Left hindlimb (tissue), 1 donor: Measurements from ENCODE around the gene ACY1.
A peak's percentile ranks its signal among the peaks of the same experiment; 100 is the strongest.

Experiments
- DNase-seq: peaks from one replicate; pipeline ENCODE4 v3.0.0-alpha.2; 2018

ACY1 gene

DNA sequence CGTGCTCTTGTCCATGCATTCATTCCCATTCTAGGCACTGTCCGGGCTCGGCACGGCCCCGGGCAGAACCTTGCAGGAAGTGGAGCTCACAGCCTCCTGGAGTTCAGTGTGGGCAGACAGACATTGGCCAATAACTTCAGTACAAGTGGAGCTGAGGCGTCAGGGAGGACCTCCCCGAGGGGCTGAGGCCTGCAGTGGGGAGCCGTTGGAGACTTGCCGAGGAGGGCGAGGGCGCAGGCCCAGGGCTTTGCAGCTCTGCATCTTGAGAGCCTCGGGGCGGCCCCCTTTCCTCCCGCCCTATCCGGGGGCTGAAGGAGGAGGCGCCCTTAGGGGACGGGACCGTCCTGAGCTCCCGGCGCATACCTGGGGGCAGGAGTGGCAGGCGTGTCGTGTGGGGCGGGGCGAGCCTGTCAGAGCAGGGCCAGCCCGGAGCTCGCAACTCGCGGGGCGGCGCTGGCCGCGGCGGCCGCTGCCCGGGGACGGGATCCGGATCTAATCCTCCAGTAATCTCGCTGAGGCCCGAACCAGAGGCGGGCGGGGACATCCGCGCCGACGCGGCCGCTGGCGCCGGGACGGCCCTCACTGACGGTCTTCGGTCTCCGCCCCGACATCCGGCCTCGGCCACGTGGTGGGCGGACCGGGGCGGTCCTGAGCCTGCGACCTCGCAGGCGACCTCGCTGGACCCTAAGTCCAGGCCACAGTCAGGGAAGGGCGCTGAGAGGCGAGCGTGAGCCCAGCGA is at the start of gene ACY1:
Gene ACY1 (plus strand): TSS at position 698 of the 740 bp plus-strand sequence. CDS start 530 bp downstream, outside the sequence.
- DNase-seq, result peak; percentile 90

DNA sequence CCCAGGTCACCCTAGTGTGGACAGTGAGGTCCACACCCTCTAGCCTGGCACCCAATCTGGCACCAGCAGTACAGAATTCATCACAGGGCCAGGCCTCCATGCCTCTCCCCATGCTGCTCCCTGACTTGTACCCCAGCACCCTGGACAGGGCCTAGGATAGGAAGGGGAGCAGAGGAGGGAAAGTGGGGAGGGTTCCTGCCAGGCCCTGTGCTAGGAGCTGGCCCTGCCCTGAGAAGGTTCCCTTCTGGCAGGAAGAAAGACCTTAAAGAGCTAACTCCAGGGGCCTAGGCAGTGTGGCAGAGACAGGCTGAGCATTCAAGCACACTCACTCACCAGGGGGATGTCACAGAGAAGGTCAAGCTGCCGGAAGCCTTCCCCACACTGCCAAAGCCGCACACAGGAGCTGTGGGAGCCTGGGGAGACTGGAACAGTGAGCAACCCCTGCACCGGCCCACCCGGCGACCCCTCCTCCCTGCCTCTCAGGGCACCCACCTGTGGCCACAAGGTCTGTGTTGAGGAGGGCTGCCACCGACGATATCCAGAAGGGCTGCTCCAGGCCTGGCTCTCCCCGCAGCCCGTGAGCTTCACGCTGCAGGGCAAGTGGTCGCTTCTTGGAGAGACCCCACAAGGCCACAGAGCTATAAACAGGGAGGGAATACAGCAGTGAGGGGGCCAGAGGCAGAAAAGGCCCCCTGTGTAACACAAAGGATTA is 49.0 kb upstream of the ACY1 start:
- no peak for DNase-seq

DNA sequence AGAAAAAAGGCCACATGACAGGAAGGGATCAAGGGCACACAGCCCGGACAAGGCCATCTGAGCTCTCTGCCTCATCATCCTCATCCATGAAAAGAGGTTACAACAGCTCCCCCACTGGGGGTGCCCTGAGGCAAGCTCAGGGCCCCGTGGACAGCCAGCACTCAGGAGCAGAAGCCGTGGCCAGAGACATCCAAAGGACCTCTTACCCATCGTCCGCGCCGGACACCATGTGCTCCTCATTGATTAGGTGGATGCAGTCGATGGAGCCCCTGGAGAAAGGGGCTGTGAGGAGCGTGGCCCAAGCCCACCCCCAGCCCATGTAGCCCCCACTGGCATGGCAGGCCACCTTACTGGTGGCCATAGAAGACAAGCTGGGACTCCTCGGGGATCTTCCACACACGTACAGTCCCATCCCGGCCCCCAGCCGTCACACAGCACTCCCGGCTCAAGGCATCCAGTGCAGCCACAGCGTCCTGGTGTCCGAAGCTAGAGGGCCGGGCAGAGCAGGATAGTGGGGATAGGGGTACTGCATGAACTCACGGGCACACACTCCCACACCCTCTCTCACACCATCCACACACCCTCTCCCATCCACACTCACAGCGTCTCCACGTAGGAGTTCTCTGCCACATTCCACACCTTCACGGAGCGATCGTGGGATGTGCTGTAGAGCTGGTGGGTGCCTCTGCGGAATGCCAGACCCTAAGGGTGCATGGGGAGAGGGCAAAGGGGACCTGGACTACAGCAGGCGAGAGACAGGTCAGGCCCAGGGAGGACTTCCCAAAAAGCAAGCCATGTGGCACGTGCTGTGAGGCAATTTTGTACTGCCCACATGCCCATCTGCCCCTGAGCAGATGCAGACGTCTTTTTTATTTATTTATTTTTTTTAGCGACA is 48.1 kb upstream of the ACY1 start:
- no peak for DNase-seq

DNA sequence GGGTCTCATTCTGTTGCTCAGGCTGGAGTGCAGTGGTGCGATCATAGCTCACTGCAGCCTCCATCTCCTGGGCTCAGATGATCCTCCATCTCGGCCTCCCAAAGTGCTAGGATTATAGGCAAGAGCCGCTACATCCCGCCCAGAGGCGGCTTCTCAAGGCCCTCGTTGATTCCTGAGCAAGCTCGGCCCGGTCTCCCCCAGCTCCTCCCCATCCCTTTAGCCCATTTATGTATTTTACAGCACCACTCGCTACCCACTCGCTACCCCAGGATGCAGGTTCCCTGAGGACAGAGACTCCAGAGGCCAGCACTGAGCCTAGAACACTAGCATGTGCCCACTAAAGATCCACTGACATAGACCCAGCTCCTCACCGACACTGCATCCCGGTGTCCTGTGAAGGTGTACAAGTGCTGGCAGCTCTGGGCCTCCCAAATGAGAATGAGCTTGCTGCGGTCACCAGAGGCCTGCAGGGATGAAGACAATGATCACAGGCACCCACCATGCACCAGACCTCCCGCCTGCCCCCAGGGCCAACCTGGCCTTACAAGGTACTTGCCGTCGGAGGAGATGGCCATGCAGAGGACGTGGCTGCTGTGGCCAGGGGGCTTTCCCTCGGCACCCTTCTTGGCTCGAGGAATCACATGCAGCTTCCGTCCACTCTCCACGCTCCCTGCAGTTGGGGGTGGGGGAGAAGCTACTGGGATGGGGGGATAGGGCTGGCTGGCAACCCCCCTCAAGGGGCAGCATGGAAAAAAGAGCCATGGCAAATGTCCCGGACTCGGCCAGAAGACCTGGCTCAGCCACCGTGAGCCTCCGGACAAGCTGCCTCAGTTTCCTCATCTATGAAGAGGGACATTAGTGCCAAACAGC is 47.2 kb upstream of the ACY1 start:
- no peak for DNase-seq

DNA sequence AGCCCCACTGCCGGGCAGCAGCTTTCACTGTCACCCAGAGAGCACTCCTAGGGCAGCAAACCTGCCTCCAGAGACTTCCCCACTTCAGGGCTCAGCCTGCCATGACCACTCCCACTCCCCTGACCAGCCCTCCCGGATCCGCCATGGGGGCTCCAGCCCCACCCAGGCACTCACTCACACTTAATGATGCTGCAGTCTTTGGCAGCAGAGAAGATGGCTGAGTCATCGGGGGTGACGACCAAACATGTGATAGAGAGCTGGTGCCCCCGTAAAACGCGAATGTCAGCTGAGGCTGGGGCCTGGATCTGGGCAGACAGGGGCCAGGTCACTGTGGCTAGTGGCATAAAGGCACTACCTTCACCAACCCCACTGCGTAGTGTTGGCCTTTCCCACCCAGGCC is 46.3 kb upstream of the ACY1 start:
- DNase-seq, result no peak

DNA sequence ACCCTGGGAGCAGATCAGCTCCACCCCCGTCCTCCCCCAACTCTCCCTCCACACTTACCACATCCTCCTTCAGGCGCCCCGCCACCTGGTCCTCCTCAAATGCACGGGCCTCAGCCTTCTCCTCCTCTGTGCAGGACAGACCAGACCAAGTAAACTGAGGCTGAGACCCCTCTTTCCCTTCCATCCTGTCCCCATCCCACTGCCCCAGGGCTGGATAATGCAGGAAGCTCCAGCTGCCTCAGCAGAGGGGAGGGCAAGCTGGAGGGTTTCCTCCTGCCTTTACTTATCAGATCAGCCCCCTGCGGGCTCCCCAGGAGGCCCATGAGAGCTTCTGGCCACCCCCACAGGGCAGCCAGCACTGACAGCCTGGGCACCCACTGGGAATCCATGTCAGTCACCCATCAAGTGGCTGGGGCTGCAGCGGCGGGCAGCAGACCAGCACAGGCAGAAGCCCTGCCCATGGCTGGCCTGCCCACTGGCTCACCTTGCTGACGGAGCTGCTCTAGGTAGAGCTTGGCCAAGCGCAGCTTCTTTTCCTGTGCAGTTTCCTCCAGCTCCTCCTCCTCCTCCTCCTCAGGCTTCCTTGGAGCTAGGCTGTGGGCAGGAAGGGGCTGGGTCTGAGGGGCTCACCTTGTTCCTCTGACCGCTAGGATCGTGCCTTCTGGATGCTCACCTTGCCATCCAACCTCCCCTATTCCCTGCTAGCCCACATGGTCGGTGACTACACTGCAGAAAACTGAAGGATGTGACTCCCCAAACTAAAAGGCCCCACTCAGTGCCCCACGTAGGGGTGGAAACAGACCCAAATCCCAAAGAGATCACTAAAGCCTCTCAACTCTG is 45.5 kb upstream of the ACY1 start:
- DNase-seq, result no peak

DNA sequence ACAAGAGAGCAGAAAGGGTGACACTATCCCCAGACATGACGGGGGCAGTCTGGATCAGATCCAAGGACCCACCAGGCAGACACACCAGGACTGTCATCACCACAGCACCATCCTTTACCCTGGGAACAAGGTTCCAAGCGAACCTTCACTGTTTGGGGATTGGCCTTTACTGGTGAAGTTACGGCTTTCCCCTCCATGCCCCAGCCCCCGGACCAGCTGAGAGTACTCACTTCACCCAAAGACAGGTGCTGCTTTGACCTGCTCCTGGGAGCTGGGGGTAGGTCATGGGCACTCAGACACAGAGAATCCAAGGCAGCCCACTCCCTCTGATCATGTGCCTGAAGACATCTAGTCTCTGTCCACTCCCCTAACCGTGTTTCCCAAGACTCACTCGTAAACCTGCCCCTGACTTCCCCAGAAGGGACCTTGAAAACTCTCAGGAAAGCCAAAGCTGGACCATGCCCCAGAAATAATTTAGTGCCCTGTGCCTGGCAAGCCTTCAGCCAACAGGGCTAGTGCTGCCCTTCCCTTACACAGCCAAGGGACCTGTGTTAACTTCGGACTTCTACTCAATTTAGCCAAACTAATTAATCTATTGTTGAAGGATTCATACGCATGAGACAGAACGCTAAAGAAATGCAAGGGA is 44.4 kb upstream of the ACY1 start:
- no peak for DNase-seq

DNA sequence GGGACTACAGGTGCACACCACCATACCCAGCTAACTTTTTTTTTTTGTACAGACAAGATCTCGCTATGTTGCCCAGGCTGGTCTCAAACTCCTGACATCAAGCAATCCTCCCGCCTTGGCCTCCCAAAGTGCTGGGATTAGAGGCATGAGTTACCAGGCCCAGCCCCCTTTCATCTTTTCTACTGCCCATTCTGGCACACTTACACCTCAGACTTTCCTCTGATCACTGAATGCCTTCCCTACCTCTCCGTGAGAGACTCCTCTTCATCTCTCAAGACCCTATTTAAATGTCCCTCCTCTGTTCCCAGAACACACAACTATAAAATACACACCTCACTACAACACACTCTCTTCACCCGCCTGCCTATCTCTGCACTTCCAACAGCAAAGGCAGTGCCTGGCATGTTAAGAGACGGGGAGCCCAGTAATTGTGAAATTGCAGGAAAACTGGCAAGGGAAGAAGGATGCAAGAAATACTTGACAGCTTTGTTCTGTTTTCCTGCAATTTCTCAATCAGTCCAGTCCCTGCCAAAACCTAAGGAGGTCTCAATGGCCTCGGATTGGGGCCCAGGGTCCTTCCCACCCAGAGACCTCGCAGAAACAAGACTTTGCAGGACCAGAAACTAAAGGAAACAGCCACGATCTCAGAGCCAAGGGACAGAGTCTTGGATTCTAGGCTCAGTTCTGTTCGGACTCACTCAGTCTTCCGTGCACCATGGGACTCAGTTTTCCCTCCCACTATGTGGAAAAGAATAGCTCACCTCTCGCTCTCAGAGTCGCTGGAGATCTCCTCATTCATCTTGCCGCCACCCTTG is 42.5 kb upstream of the ACY1 start:
- DNase-seq, result no peak

DNA sequence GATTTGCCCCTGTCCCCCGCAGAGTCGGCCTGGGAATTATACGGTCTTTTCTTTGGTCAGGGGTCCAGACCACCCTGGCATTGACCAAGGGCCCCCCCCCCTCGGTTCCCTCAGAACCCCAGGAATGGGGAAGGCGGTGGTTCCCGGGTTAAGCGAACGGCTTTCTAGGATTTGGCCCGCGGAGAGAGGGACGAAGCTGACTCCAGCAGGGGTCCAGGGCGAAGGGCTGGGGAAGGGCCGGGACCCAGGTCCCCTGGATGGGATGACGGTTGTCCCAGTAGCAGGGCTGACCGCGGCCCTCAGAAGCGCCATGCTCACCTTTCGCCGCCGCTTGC is 41.9 kb upstream of the ACY1 start:
- DNase-seq, result no peak

DNA sequence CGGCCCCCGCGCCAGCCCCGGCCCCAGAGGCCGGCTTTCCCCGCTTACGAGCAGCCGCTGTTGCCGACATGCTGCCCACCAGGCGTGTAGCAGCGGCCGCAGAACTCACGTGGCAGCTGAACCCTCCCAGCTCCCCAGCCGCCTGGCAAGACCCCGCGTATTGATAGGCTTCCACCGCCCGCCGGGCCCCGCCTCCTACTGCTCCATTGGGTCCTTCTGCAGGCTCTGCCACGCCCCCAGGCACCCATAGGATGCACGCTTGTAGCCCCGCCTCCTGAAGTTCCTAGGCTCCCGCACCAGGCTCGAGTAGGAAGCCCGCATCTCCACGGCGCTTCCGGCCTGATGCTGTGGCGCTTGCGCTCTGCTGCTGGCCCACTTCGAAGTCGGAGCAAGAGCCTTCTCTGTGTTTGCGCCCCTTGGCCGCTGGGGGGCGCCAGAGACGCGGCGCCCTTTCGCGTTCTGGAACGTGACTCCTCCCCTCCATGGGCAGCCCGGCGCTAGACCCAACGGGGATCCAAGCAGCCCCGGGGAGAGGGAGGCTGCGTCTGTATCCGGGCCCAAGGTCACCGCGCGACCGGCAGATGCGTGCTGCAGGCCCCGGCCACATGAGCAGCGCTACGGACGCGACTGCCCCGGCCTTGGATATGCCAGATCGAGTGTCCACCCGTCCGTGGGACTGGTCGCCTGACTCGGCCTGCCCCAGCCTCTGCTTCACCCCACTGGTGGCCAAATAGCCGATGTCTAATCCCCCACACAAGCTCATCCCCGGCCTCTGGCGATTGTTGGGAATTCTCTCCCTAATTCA is 41.3 kb upstream of the ACY1 start, which contains the start of the genes PARP3 and RRP9:
Gene PARP3 (plus strand): TSS at position 566 of the 805 bp plus-strand sequence. CDS start 993 bp downstream, outside the sequence.
Gene RRP9 (minus strand): TSS at position 107 of the 805 bp plus-strand sequence. CDS start 37 bp downstream, at position 70.
- DNase-seq, result peak; percentile 100

DNA sequence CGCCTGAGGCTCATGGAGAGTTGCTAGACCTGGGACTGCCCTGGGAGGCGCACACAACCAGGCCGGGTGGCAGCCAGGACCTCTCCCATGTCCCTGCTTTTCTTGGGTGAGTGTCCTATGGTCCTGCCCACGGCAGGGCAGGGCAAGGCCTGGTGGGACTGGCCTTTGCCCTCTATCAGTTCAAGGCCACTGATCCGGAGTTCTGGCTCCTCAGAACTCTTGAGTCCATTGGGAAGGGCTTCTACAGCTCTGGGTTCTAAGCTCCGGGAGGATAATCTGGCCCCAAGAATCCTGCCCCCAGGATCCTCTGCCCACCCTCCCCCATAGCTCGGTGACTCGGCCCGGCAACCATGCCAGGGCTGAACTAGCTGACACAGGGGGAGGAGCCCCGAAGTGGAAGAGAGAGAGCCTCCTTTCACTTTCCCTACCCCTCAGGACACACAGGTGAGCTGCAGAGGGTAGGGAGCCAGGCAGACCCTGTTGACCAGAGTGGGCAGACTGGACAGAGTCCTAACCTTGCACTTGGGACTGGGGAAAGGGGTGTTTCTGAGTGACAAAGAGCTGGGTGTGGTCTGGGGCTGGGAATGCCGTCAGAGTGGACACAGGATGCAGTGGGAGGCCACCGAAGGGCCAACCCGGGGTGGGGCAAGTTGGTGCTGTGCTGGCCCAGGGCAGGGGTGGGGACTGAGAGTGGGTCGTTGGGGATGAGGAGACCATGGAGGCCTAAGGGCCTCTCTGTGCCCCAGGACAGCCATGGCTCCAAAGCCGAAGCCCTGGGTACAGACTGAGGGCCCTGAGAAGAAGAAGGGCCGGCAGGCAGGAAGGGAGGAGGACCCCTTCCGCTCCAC is 40.5 kb upstream of the ACY1 start:
- peak; percentile 51 for DNase-seq

DNA sequence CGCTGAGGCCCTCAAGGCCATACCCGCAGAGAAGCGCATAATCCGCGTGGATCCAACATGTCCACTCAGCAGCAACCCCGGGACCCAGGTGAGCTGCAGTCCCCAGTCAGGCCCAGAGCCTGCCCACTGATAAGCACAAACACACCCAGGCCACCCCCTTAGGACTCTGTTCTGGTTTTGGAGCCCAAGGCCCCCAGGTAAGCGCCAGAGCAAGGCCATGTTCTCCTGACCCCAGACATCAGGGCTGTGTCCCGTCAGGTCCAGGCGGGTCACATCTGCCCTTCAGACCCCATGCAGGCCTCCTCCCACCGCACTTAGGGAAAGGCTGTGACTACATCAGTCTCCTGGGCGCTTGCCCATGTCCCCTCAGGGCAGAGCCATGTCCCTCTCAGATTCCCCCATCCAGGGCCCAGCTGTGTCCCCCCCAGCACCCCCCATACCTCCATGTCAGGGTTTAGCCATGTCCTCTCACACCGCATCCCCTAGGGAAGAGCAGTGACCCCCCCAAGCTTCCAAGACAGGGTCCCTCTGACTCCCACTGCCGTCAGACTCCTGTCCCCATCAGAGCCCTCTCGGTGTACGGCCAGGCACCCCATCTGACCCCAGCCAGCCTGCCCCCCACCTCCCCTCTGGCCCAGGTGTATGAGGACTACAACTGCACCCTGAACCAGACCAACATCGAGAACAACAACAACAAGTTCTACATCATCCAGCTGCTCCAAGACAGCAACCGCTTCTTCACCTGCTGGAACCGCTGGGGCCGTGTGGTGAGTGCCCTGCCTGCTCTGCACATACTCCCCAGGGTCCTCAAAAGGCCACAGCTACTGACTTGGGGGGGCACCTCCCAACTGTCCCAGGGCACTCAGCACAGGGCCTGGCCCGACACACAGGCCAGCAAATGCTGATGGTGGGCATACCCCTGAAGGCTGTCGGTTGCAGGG is 39.6 kb upstream of the ACY1 start:
- peak; percentile 37 for DNase-seq

DNA sequence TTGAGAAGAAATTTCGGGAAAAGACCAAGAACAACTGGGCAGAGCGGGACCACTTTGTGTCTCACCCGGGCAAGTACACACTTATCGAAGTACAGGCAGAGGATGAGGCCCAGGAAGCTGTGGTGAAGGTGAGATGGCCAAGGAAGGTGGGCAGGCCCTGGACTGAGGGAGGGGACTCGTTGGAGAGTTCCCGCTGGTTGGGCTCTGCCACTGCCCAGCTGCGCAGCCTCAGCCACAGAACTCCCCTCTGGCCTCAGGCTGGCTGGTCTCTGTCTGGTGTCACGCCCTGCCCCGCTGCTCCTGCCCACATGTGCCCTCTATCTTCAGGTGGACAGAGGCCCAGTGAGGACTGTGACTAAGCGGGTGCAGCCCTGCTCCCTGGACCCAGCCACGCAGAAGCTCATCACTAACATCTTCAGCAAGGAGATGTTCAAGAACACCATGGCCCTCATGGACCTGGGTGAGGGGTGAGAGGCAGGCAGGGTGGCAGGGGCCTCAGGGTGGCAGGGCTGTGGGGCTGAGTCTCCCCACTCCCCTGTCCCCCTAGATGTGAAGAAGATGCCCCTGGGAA is 38.8 kb upstream of the ACY1 start:
- peak; percentile 32 for DNase-seq

DNA sequence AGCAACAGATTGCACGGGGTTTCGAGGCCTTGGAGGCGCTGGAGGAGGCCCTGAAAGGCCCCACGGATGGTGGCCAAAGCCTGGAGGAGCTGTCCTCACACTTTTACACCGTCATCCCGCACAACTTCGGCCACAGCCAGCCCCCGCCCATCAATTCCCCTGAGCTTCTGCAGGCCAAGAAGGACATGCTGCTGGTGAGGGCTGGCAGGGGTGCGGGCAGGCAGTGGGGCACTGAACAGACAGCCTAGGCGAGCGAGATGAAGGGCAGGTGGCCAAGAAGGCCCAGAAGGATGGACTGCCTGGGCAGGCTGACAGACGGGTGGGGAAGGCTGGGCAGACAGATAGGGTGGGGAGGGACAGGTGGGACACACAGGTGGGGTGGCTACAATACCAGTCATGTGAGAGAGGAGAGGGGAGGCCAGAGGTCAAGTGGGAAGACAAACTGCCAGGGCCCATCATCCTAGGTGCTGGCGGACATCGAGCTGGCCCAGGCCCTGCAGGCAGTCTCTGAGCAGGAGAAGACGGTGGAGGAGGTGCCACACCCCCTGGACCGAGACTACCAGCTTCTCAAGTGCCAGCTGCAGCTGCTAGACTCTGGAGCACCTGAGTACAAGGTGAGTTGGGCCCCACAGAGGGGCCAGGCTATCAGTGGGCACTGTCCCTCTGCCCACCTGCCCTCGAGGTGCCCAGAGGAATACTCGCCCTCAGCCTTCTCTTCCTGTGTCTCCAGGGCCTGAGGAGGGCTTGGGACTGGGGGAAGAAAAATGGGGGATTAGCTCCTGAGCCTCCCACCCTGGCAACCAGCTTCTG is 38.1 kb upstream of the ACY1 start:
- no peak for DNase-seq

DNA sequence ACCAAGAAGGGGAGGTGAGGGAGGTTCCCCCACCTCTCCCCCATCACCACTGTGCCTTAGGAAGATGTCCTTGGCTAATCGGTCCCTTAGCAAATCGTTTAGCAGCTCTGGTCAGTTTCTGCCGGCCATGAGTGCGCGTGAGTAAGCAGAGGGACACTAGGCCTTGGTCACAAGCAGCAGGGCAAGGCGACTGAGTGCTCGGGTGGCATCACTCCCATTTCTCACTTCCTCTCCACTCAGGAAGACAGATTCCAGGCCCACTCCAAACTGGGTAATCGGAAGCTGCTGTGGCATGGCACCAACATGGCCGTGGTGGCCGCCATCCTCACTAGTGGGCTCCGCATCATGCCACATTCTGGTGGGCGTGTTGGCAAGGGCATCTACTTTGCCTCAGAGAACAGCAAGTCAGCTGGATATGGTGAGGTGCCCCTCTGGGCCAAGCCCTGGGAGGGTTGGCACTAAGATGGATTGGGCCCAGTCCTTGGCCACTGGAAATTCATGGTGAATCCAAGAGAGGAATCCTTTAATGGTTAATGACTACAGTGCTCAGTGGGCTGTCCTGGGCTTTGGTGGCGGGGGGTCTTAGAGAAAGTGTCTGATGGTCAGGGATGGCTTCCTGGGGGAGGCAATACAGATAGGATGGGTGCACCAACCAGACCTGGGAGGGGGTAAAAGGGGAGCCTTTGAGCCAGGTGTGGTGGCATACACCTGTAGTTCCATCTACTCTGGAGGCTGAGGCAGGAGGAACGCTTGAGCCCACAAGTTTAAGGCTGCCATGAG is 37.2 kb upstream of the ACY1 start:
- DNase-seq, result peak; percentile 31
